ENCODE measurements around the gene METTL26.

METTL26 gene

DNA sequence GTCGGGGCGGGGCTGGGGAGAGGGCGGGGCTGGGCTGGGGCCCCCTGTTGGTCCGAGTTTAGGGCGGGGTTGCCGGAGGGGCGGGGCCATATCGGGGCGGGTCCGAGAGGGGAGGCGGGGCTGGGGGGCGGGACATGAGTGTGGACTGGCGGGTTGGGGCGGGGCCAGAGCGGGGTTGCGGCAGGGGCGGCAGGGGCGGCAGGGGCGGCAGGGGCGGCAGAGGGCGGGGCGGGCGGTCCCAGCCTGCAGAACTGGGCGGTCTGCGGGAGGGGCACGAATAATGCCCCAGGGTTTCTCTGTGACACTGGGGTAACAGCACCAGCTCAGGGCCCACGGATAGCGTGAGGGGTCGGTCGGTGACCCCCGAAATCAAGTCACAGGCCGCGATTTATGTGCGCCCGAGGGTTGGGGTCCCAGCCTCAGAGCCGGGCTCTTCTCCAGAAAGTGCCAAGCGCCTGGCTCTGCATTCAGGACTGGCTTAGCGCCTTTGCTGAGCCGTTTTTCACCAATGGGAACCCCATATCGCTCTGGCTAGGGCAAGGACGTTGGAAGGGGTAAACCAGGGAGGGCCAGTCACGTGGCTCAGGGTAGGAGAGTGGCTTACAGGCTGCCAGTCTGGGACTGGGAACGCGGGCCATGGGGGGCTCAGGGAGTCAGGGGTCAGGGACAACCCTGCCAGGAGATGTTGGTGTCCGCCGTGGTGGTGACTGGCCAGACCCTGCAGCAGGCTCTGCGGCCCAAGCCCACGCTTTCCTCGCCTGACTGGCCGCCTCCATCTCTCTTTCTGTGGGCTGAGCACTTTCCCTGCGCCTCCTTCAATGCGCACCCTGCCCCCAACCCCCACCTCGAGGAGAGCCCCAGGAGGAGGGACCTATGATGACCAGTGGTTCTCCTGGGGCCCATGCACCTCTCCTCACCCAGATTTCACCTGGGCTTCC, 1.2 kb upstream of the METTL26 start:
- no peak for DNase-seq (ENCODE audit: low read depth)

DNA sequence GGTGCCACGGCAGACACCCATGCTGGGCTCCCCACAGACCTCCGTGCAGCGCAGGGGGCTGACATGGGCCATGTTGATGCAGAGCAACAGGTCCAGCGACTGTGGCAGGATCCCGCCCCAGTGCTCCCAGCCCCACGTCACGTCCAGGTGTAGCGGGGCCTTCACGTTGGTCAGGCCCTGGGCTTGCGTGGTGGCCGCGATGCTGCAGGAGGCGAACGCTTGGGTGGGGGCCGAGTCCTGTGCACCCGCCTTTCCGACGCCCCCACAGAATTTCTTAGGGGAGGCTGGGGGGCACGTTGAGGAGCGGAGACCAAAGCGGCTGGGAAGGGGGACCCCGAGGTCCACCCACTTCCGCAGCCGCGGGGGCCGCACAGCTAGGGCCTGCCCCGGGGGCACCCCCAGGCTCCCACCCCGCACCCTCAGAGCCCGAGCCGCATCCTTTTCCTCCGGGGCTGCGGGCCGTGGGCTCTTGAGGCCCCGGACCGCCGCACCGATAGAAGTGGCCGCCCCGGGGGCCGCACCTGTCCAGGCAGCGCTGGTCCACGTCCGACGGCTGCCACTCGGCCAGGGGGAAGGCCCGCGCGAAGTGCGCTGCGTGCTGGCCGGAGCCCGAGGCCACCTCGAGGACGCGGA, 416 bp downstream of the METTL26 start:
- DNase-seq (ENCODE audit: low read depth), result no peak

DNA sequence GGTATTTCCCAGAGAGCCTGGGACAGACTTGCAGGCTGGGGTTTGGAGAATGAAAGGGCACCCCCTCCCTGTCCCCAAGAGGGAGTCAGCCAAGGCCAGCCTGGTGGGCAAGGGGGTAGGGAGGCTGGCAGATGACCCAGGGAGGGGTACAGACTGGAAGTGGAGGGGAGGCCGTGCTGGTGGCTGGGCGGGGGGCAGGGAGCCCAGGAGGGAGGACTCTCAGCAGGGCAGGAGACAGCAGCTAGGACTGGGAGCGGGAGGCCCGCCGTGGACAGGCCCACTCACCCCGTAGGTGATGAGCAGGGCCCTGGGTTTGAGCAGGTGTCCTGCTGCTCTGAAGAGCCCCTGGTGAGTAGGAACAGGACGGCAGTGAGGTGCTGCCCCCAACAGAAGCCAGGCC, 1.1 kb downstream of the METTL26 start:
- no peak for DNase-seq (ENCODE audit: low read depth)

DNA sequence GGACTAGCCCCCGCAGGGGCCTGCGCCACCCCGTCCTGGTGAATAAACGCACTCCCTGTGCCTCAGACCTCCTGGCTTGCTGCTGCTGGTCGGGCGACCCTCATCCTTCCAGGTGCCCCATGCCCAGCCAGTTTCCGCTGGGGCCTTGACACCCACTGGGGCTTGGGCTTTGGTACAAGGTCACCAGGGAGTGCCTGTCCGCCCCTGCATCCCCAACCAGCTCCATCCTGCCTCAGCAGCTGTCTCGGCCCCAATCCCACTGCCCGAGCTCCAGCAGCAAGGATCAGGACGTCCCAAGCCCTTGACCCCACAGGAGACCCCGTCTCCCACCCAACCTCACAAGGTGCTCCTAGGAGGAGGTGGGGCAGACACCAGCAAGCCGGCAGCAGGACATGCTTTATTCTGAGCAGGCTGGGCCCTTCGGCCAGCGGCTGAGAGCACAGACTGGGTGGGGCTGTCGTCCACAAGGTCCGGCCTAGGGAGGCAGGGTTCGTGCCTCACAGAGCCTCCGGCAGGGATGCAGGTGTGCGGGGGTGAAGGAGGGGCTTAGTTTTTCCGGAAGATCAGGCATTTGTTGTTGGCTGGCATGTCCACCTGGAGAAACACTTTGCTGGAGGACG, 1.9 kb downstream of the METTL26 start:
- DNase-seq (ENCODE audit: low read depth), result no peak

DNA sequence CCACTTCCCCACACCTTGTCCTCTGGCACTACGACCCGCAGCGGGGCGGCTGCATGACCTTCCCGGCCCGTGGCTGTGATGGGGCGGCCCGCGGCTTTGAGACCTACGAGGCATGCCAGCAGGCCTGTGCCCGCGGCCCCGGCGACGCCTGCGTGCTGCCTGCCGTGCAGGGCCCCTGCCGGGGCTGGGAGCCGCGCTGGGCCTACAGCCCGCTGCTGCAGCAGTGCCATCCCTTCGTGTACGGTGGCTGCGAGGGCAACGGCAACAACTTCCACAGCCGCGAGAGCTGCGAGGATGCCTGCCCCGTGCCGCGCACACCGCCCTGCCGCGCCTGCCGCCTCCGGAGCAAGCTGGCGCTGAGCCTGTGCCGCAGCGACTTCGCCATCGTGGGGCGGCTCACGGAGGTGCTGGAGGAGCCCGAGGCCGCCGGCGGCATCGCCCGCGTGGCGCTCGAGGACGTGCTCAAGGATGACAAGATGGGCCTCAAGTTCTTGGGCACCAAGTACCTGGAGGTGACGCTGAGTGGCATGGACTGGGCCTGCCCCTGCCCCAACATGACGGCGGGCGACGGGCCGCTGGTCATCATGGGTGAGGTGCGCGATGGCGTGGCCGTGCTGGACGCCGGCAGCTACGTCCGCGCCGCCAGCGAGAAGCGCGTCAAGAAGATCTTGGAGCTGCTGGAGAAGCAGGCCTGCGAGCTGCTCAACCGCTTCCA, 2.6 kb downstream of the METTL26 start:
- no peak for DNase-seq (ENCODE audit: low read depth)

DNA sequence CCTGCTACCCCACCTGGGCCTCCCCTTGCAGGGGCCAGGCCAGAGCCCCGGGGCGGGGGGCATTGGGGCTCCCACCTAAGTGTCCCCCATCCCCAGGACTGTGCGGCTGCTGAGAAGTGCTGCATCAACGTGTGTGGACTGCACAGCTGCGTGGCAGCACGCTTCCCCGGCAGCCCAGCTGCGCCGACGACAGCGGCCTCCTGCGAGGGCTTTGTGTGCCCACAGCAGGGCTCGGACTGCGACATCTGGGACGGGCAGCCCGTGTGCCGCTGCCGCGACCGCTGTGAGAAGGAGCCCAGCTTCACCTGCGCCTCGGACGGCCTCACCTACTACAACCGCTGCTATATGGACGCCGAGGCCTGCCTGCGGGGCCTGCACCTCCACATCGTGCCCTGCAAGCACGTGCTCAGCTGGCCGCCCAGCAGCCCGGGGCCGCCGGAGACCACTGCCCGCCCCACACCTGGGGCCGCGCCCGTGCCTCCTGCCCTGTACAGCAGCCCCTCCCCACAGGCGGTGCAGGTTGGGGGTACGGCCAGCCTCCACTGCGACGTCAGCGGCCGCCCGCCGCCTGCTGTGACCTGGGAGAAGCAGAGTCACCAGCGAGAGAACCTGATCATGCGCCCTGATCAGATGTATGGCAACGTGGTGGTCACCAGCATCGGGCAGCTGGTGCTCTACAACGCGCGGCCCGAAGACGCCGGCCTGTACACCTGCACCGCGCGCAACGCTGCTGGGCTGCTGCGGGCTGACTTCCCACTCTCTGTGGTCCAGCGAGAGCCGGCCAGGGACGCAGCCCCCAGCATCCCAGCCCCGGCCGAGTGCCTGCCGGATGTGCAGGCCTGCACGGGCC, 3.4 kb downstream of the METTL26 start:
- DNase-seq (ENCODE audit: low read depth), result no peak

DNA sequence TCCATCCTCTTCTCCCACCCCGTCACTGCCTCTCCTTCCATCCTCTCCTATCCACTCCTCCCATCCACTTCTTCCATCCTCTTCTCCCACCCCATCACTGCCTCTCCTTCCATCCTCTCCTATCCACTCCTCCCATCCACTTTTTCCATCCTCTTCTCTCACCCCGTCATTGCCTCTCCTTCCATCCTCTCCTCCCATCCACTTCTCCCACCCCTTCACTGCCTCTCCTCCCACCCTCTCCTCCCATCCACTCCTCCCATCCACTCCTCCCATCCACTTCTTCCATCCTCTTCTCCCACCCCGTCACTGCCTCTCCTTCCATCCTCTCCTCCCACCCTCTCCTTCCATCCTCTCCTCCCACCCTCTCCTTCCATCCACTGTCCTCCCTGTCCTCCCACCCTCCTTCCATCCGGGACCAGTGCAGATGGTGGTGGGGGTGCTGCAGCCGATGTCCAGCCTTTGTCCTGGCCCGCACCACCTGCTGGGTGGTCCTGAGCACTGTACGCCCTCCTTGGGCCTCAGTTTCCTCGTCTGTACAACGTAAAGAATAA, 4.2 kb downstream of the METTL26 start:
- DNase-seq (ENCODE audit: low read depth), result no peak

DNA sequence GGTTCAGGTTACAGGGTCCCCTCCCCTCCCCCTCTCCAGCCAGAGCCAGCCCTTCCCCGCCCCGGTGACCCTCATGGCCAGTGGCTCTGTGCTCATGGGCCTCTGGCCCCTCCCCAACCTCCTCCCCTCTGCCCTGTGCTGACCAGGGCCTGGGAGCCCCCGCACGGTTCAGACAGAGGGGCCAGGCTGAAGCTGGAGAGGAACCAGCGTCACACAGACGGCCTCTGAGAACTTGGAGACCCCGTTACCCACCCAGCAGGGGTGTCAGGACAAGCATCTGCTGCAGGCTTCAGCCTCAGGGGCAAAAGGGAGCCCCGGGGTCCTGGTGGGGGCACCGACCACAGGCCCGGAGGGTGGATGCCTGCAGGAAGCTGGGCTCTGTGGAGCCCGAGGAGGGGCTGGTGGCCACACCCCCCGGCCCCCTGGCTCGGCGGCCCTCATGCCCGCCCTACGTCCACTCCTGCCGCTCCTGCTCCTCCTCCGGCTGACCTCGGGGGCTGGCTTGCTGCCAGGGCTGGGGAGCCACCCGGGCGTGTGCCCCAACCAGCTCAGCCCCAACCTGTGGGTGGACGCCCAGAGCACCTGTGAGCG, 5.2 kb downstream of the METTL26 start, which contains the start of gene WFIKKN1:
WFIKKN1 (plus strand) TSS at position 171 of the 591 bp plus-strand sequence; CDS start at position 440, 269 bp downstream.
- DNase-seq (ENCODE audit: low read depth), result no peak

DNA sequence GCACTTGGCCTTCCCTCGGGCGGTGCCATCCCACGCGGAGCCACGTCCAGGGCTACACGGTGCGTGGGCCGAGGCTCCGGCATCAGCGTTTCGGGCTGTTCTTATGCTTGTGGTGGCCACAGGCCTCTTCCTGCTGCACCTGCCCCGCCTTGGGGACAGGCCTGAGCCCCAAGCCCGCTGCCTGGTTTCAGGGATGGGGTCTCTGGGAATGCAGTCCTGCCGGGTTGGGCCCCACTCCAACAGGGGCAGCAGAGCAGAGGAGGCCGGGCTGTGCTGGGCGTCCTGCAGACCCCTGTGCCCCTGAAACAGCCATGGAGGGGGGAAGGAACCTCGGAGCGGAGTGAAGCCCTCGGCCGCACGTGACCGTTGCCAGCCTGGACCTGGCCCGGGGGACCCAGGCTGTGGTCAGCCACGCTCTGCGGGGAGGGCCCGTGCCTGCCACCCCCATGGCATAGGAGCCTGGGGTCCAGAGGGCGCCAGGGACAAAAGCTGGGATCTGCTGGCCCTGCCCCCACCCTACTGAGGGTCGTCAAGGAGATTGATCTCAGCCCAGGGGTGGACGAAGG, 5.8 kb downstream of the METTL26 start:
- no peak for DNase-seq (ENCODE audit: low read depth)

DNA sequence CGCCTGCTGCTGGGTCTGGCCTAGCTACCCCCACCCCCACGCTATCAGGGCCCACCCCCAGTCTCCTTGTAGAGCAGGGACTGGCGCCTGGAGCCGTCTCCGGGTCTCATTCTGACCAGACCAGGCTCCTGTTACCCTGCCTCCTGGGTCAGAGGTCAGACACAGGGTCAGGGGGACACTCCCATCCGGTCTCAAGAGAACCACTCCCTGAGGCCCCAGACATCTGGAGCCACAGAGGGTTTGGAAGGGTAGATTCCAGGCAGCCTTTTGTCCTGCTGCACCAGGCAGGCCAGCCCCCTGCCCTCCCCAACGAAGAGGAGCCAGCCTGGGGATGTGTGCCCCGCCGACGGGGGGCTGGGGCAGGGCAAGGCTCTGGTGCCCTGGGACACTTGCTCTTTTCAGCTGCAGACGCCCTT, 6.3 kb downstream of the METTL26 start:
- DNase-seq (ENCODE audit: low read depth), result no peak

DNA sequence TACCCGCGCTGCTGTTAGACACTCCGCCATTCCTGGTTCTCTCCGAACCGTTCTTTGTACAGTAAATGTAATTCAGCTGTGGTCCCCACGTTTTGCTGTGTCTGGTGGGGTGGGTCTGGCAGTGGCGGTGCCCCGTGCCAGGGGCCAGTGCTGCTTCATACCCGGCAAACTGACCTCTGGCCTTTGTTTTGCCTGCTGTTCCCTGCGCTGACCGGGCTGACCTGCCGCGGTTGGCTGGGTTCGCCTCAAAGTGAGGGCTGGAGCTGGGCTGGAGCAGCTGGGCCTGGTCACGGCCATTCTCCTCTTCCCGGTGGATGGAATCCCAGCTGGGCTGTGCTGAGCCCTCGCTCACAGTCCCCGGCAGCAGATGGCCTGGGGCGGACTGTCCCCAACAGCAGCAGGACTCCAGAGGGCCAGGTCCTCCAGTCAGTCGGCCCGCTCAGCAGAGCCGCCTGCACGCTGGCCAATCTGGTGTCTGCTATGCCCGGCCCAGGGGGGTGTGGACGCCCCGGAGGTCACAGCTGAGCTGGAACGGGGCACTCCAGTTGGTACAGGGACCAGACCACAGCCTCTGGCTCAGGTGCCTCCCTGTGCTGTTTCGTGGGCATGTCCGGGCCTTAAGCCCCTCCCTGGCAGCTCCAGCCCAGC, 6.8 kb downstream of the METTL26 start:
- DNase-seq (ENCODE audit: low read depth), result no peak

DNA sequence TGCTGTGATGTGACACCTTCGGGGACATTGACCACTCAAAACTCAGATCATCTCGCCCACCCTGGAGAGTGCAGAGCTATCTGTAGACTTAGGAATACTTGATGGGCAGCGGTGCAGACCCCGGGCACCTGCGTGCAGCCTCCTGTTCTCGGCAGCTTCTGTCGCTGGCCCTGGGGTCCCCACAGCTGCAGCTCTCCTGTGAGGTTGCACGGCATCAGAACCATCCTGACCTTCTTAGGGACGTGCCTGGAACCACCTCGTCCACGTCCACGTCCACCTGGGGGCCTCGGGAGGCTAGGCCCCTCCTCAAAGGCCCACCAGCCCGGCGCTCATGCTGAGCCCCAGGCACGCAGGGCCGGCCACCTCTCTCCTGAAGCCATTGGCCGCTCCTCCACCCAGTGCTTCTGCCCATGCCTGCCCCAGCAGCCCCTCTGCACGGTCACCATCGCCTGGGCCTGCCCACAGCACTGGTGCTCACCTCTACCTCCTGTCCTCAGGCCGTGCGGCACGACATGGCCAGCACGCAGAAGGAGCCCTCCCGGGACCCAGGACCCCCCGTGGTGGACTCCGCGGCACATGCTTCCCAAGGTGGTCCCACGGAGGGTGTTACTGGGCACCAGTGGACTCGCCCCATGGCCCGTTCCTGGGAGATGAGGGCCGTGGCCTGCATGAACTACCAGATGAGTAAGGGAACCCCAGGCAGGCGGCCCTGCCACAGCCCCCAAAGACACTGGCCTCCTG, 7.6 kb downstream of the METTL26 start:
- no peak for DNase-seq (ENCODE audit: low read depth)

DNA sequence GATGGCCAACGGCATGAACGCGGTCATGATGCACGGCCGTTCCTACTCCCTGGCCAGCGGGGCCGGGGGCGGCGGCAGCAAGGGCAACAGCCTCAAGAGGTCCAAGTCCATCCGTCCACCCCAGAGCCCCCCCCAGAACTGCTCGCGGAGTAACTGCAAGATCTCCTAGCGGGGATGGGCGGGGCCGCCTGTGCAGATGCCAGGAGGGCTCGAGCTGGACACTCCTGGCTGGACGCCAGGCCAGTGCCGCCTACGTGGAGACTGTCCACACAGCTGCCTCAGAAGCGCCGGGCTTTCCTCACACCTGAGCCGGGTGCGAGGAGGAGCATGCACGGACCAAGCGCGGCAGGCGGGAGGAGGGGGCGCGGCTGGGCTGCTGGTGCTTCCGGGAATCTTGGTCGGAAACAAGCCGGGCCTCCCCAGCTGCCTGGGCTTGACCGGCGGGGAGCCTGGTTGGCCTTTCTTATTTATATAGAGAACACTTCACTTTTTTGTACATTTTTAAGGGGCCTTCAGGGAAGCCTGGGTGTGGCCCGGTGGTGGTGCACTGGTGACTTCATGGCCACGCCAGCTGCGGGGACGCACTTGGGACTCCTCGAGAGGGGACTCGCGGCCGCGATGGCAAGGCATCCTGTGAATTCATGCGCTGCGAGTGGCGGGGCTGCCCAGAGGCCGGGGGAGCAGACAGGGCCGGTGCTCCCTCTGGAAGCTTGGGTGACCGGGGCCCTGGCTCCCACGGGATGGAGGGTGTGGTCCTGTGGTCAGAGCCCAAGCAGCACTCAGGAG, 8.5 kb downstream of the METTL26 start:
- DNase-seq (ENCODE audit: low read depth), result no peak

DNA sequence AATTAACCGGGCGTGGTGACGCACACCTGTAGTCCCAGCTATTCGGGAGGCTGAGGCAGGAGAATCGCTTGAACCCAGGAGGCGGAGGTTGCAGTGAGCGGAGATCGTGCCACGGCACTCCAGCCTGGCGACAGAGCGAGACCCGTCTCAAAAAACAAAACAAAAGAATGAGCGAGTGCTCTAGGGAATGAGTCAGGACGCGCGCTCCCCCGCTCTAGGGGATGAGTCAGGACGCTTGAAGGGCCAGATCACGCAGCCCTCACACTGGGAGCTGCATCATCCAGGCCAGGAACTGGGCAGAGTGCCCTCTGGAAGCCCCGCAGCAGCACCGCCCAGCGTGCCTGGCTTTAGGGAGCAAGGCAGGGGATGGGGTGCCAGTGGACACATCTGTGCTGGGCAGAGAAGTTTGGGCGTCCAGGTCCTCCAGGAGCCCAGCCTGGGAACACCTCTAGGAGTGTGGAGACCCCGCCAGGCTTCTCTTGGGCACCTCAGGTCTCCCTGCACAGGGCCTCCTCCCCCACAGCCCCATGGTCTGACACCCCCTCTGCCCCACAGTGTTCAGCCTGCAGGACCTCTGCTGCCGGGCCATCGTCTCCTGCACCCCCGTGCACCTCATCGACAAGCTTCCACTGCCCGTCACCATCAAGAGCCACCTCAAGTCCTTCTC, 9.2 kb downstream of the METTL26 start:
- DNase-seq (ENCODE audit: low read depth), result no peak

DNA sequence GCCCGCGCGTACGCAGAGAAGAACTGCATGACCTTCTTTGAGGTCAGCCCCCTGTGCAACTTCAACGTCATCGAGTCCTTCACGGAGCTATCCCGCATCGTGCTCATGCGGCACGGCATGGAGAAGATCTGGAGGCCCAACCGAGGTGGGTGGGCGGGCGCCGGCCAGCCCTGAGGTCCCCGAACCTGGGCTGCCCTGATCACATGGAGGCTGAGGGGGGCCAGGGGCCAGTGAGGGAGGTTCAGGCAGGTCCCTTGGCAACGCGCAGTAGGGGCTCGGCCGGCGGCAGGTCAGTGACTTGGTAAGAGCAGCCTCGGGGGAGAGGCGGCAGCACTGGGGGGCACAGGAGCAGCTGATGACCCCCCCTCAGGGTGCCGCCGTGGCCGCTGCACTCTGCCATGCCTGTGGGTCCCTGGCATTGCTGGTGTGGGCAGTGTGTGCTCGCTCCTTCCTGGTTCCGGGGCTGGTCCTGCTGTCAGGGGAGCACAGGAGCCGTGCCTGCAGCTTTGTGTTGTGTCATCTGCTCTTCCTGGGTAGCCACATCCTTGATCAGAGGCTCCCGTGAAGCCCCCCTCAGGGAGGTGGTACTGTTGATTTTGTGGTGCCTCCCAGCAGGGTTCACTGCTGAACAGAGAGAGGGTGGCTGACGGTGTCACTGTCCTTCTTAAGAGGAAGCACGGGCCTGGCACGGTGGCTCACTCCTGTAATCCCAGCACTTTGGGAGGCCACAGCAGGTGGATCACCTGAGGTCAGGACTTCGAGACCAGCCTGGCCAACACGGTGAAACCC, 9.9 kb downstream of the METTL26 start:
- DNase-seq (ENCODE audit: low read depth), result no peak

DNA sequence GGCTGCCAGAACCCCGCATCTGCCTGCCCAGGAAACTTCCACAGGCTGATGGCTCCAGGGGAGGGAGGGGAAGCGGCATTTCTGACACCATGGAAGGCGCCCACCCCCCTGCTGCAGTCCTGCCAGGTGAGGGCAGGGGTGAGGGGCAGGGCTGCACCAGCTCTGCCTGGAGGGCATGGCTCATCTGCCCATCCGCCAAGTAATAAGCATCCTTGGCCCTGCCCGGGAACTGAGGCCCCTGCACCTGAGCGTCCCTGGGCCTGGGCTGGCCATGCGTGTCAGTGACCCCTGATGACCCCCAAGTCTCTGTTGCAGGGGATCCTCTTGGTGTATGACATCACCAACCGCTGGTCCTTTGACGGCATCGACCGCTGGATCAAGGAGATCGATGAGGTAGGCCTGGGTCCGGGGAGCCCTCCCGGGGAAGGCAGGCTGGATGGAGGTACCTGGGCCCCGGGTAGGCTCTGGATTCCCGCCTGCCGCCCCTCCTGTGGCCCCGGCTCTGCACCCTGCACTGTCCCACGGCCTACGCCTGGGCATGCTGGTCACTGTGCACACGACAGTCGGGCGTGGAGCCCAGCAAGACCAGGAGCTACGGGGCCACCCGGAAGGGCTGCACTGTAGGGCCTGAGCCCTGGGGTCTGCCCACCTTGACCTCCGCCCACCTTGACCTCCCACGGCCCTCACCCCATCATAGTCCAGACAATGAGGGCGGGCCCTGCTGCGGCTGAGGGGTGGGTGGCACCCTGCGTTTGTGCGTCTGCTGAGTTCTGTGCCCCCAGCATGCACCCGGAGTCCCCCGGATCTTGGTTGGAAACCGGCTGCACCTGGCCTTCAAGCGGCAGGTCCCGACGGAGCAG, 10.8 kb downstream of the METTL26 start:
- no peak for DNase-seq (ENCODE audit: low read depth)
